PFSK-1 (cell line): ENCODE measurements around the gene TTC39B.

Experiments
- FOXP2 ChIP-seq: optimal IDR thresholded peaks from 2 replicates; pipeline ENCODE3; 2011; ENCODE audit warnings: borderline replicate concordance, control low read depth, inconsistent platforms; ENCODE audit not compliant: insufficient read depth; ENCODE audit errors: extremely low read length, extremely low read depth
- POLR2AphosphoS5 ChIP-seq: IDR thresholded peaks from 2 replicates; pipeline ENCODE4 v1.6.1; 2012; ENCODE audit warnings: low read depth, mild to moderate bottlenecking, control low read depth, low read length, moderate library complexity
- SIN3A ChIP-seq: IDR thresholded peaks from 2 replicates; pipeline ENCODE4 v1.6.1; 2012; ENCODE audit warnings: mild to moderate bottlenecking, low read length, moderate library complexity, borderline replicate concordance; ENCODE audit not compliant: insufficient read depth
- TAF1 ChIP-seq: IDR thresholded peaks from 2 replicates; pipeline ENCODE4 v1.6.1; 2012; ENCODE audit warnings: low read length, control low read depth, borderline replicate concordance; ENCODE audit not compliant: insufficient read depth
- TF ChIP-seq, protein P1 (sequence below), 2 experiments: IDR thresholded peaks; 2 replicates each; pipeline versions ENCODE4 v1.6.1 to v1.8.0; 2011 to 2012; ENCODE audit warnings: low read depth in 2 of 2, low read length in 2 of 2, control low read depth in 1 of 2, inconsistent platforms in 1 of 2, mild to moderate bottlenecking in 1 of 2, moderate library complexity in 1 of 2; ENCODE audit not compliant: insufficient read depth in 1 of 2

Gene TTC39B

DNA sequence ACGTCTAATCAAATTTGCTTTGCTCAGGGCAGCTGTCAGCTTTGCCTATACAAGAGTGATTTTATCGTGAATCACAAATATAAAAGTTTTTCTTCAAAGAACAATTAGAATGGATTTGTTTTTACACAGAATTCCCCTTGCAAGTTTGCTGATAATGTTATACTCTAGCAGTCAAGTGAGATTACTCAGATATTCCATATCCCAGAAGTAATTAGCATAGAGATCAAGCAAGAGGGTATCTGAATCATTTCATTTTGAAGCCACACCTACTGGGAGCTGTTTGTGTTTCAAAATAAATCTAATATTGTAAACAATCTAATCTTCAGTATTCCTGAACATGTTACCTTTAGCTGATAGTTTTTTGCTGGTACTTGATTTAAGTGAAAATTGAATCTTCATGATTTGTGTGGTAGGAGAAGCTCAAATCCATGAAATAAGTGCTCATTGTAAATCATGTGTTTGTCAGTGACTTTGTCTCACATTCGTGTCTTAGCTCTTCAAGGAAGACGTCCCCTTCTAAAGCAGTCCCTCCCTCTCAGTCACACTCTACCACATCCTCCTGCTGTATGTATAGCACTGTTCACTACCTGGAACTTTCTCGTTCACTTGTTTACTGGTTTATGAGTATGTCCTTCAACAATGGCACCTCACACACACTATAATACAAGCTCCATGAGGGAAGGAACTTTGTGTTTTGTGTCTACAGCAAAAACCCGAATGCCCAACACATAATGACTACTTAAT is 3.3 kb upstream of the TTC39B start:
- no peak for TF ChIP-seq SIN3A
- TF ChIP-seq TAF1: no peak
- TF ChIP-seq POLR2AphosphoS5: no peak
- TF ChIP-seq FOXP2: no peak
- TF ChIP-seq, protein P1, sequence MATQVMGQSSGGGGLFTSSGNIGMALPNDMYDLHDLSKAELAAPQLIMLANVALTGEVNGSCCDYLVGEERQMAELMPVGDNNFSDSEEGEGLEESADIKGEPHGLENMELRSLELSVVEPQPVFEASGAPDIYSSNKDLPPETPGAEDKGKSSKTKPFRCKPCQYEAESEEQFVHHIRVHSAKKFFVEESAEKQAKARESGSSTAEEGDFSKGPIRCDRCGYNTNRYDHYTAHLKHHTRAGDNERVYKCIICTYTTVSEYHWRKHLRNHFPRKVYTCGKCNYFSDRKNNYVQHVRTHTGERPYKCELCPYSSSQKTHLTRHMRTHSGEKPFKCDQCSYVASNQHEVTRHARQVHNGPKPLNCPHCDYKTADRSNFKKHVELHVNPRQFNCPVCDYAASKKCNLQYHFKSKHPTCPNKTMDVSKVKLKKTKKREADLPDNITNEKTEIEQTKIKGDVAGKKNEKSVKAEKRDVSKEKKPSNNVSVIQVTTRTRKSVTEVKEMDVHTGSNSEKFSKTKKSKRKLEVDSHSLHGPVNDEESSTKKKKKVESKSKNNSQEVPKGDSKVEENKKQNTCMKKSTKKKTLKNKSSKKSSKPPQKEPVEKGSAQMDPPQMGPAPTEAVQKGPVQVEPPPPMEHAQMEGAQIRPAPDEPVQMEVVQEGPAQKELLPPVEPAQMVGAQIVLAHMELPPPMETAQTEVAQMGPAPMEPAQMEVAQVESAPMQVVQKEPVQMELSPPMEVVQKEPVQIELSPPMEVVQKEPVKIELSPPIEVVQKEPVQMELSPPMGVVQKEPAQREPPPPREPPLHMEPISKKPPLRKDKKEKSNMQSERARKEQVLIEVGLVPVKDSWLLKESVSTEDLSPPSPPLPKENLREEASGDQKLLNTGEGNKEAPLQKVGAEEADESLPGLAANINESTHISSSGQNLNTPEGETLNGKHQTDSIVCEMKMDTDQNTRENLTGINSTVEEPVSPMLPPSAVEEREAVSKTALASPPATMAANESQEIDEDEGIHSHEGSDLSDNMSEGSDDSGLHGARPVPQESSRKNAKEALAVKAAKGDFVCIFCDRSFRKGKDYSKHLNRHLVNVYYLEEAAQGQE (IDR thresholded peaks at IDR 0.05; ENCODE audit: insufficient read depth in 1 of 2, low read depth in 2 of 2, low read length in 2 of 2): no peak

DNA sequence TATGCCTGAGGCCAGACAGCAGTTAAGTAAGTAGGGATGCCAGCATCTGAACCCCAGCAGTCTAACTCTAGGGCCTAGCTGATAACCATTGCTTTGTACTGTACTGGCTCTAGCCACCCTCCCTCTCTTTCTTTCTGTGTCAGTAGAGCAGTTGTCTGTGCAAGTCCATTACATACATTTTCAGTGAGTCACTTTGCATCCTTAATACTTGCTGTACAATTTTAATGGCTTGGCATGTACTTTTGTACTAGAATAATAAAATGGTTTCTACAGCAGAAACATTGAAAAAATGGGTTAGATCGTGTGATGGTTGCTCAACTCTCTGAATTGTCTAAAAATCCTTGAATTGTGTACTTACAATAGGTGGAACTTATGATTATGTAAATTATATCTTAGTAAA is 1.5 kb upstream of the TTC39B start:
- TF ChIP-seq SIN3A (no peak), FOXP2 (no peak)
- TF ChIP-seq, protein P1 (IDR thresholded peaks at IDR 0.05; ENCODE audit: insufficient read depth in 1 of 2, low read depth in 2 of 2, low read length in 2 of 2): no peak

DNA sequence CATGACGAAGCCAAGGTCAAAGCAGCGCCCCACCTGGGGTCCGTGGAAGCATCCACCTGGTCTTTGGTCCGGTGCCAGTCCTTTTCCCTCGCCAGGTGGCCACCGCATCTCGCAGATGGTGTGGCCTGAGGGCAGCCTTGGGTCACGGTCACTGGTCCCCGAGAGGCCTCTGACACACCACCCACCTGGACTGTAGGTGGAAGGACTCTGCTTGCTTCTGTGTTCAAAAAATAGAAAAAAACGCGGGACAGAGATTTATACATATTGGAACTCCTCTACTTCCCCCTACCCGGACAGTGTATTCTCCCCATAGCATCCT is 466 bp upstream of the TTC39B start:
- TF ChIP-seq, protein P1 (IDR thresholded peaks at IDR 0.05; ENCODE audit: insufficient read depth in 1 of 2, low read depth in 2 of 2, low read length in 2 of 2): no peak
- TF ChIP-seq TAF1: no peak
- TF ChIP-seq POLR2AphosphoS5: no peak
- TF ChIP-seq SIN3A: no peak
- TF ChIP-seq FOXP2: no peak

DNA sequence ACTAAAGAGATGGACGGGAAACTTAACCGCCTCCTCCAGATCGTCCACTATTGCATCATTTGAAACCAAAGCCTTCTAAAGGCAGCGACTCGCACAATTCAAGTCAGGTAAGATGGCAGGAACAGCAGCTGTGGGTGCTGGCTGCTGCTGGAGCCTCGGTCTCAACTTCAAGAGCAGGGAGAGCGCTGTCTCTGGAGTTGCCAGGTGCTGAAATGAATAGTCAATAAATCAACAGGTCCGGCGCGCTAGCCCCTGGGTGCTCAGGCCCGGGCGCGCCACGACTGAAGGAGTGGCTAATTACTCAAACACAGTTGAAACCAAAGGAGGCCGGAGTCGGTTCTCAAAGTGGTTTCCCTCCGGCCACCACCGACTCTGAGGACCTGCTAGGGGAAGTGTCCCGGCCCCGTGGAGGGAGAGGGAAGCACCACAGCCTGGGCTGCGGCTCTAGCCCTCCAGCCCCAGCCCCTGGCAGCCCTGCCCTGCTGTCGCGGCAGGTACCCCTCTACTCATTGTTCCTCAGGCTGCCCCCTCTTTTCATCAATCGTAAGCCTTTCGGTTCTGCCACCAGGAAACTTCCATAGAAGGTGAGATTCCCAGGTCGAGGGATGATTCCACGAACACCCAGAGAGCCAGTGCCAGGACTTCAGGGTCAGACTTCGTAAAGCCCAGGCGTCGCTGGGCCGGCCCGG is 804 bp downstream of the TTC39B start:
- TF ChIP-seq, protein P1 (IDR thresholded peaks at IDR 0.05; ENCODE audit: insufficient read depth in 1 of 2, low read depth in 2 of 2, low read length in 2 of 2): no peak
- TF ChIP-seq FOXP2 (no peak), POLR2AphosphoS5 (no peak), TAF1 (no peak), SIN3A (no peak)

DNA sequence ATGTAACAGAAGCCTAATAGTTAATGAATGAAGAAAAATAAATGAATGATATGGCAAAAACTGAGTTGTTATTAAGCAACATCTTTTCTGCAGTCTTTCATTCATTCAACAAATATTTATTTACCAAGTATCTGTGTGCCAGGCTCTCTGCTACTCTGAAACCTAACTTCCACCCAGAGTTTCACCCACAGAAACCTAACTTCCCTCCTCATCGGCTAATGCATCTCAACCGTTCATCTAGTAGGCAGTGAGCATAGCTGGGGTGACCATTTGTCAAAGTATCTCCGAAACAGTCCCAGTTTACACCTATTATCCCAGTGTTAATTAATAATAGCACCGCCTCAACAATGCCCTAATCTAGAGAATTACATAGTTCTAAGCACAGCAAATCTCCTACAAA is 1.5 kb downstream of the TTC39B start:
- TF ChIP-seq TAF1 (no peak), POLR2AphosphoS5 (no peak), FOXP2 (no peak), SIN3A (no peak)
- TF ChIP-seq, protein P1 (IDR thresholded peaks at IDR 0.05; ENCODE audit: insufficient read depth in 1 of 2, low read depth in 2 of 2, low read length in 2 of 2): no peak
